ENCODE measurements around the gene WNT9B. TPM values are rescaled to one million over a fixed set of nuclear protein-coding genes. Genes with fewer than 3 reads are reported as not detected.

Gene WNT9B
- total RNA-seq, 2 experiments from 2014 or later, result not detected

DNA sequence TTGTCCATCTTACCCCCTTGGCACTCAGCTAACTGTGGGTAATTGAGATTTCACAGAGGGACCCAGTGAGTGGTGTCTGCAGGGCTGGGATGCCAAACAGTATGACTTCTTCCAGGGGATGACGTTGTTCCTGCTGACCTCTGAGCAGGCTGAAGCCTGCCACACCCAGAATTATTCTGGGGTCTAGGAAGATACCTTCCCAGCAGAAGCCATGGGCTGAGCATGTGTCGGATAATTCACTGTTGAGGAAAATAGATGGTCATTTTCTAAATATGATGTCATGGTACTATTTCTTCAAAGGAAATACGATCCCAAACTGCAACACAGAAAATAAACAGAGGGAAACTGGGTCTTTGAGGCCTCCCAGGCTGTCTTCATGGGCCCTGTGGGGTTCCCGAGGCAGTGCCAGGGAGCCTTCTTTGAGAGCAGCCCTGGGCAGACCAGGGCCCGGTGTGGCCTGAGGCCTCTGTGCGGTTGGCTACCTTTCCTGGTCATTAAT, 17.4 kb downstream of the WNT9B start:
- Histone ChIP-seq H3K27me3 (ENCODE audit: control insufficient read depth in 1 of 2, insufficient read depth in 2 of 2, low read length in 2 of 2) (peaks cover 3 to 6% of the 10 kb centered on the region in 2 experiments), H3K9me3 (ENCODE audit: control insufficient read depth in 1 of 2, insufficient read depth in 1 of 2, low read length in 2 of 2) (no peaks in the 10 kb centered on the region), H3K4me3 (ENCODE audit: low read length) (no peak overlapping the region), H3K36me3 (ENCODE audit: insufficient read depth, low read length) (no peaks in the 10 kb centered on the region), H3K27ac (ENCODE audit: low read depth in 1 of 2, low read length in 2 of 2) (no peak overlapping the region), H3K4me1 (ENCODE audit: insufficient read depth, low read length) (no peaks in the 10 kb centered on the region)
- Mint-ChIP-seq H3K27ac (no peak overlapping the region), H3K9me3 (no peaks in the 10 kb centered on the region), H3K4me3 (no peak overlapping the region), H3K27me3 (peaks cover 31% of the 10 kb centered on the region), H3K36me3 (ENCODE audit: low read depth) (no peaks in the 10 kb centered on the region), H3K4me1 (ENCODE audit: low read depth) (no peaks in the 10 kb centered on the region)
- ChIA-PET CTCF (no interaction called here), POLR2A (no interaction called here)
- TF ChIP-seq, protein P1, sequence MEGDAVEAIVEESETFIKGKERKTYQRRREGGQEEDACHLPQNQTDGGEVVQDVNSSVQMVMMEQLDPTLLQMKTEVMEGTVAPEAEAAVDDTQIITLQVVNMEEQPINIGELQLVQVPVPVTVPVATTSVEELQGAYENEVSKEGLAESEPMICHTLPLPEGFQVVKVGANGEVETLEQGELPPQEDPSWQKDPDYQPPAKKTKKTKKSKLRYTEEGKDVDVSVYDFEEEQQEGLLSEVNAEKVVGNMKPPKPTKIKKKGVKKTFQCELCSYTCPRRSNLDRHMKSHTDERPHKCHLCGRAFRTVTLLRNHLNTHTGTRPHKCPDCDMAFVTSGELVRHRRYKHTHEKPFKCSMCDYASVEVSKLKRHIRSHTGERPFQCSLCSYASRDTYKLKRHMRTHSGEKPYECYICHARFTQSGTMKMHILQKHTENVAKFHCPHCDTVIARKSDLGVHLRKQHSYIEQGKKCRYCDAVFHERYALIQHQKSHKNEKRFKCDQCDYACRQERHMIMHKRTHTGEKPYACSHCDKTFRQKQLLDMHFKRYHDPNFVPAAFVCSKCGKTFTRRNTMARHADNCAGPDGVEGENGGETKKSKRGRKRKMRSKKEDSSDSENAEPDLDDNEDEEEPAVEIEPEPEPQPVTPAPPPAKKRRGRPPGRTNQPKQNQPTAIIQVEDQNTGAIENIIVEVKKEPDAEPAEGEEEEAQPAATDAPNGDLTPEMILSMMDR (IDR thresholded peaks at IDR 0.05), result no peak
- intact Hi-C loops (cut with DNase I, micrococcal nuclease), result no loop called here
- DNase-seq, result no peak
- ATAC-seq (ENCODE audit: poor library complexity), result no peak

DNA sequence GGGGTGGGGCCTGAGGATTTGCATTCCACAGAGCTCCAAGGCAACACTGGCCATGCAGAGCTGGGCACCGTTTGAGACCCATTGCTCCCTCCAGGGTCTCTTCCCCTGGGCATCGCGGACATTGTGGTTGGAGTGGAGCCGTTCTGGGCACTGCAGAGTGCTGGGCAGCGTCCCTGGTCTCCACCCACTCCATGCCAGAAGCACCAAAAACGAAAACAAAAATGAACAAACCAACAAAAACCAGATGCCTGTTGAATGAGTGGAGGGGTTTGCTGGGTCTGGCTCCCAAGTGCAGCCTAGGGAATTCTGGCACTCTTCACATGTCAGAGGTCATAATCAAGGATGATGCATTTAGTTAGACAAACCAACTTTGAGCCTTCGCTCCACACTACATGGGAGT, 17.9 kb downstream of the WNT9B start:
- no peak overlapping the region for H3K27ac ChIP-seq (ENCODE audit: low read depth in 1 of 2, low read length in 2 of 2)
- no peaks in the 10 kb centered on the region for H3K9me3 Mint-ChIP-seq
- no peaks in the 10 kb centered on the region for H3K9me3 ChIP-seq (ENCODE audit: control insufficient read depth in 1 of 2, insufficient read depth in 1 of 2, low read length in 2 of 2)
- no peak overlapping the region for H3K4me3 Mint-ChIP-seq
- no peaks in the 10 kb centered on the region for H3K36me3 Mint-ChIP-seq (ENCODE audit: low read depth)
- ATAC-seq (ENCODE audit: poor library complexity), result no peak
- peaks cover 25% of the 10 kb centered on the region for H3K27me3 Mint-ChIP-seq
- H3K27ac Mint-ChIP-seq, result no peak overlapping the region
- ChIA-PET POLR2A (no interaction called here), CTCF (no interaction called here)
- intact Hi-C loops (cut with DNase I, micrococcal nuclease), result no loop called here
- TF ChIP-seq, protein P1 (IDR thresholded peaks at IDR 0.05), result no peak
- DNase-seq, result no peak
- H3K27me3 ChIP-seq (ENCODE audit: control insufficient read depth in 1 of 2, insufficient read depth in 2 of 2, low read length in 2 of 2), result peaks cover 3 to 6% of the 10 kb centered on the region in 2 experiments
- H3K4me1 Mint-ChIP-seq (ENCODE audit: low read depth), result no peaks in the 10 kb centered on the region
- no peaks in the 10 kb centered on the region for H3K36me3 ChIP-seq (ENCODE audit: insufficient read depth, low read length)
- no peaks in the 10 kb centered on the region for H3K4me1 ChIP-seq (ENCODE audit: insufficient read depth, low read length)
- H3K4me3 ChIP-seq (ENCODE audit: low read length), result no peak overlapping the region

DNA sequence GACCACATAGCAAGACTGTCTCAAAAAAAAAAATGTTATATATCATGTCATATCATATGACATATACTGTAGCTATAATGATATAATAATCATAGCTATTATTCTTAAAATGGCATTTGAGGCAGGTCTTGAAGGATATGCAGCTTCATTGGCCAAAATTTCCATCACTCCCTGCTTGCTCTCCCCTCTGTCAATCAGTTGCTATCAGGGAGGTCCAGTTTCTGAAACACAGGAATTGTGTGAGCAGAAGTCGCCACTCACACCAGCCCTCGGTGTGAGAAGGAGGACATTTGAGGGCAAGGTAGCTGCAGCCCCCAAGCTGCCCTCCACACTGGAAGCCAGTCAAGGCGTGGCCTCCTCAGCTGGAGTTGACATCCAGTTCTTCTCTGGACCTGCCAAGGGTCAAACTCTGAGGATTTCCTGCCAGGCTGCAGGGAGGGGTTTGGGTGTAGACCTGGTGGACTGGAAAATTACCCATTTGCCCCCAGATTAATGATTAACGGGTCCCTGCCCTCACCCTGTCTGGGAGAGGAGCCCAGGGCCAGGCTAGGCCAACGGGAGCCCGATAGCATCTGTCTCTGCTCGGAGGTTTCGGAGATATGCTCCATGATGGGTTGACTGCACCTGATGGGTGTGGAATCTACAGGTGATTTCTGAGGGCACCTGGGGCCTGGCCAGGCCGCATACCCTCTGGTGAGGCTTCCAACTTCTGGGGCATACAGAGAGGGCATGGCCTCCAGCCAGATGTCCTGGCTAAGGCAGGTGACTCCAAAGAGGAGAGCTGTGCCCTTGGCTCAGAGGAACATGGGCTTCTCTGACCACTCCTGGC, 18.8 kb downstream of the WNT9B start:
- peaks cover under 1 to 2% of the 10 kb centered on the region in 2 experiments for H3K27me3 ChIP-seq (ENCODE audit: control insufficient read depth in 1 of 2, insufficient read depth in 2 of 2, low read length in 2 of 2)
- intact Hi-C loops (cut with DNase I, micrococcal nuclease), result no loop called here
- no peak overlapping the region for H3K4me3 Mint-ChIP-seq
- no peaks in the 10 kb centered on the region for H3K4me1 ChIP-seq (ENCODE audit: insufficient read depth, low read length)
- ChIA-PET CTCF (no interaction called here), POLR2A (no interaction called here)
- no peaks in the 10 kb centered on the region for H3K4me1 Mint-ChIP-seq (ENCODE audit: low read depth)
- no peaks in the 10 kb centered on the region for H3K9me3 ChIP-seq (ENCODE audit: control insufficient read depth in 1 of 2, insufficient read depth in 1 of 2, low read length in 2 of 2)
- H3K4me3 ChIP-seq (ENCODE audit: low read length), result no peak overlapping the region
- TF ChIP-seq, protein P1 (IDR thresholded peaks at IDR 0.05), result no peak
- H3K27ac ChIP-seq (ENCODE audit: low read depth in 1 of 2, low read length in 2 of 2), result no peak overlapping the region
- DNase-seq (no peak), ATAC-seq (ENCODE audit: poor library complexity) (no peak)
- peaks cover 20% of the 10 kb centered on the region for H3K27me3 Mint-ChIP-seq
- H3K27ac Mint-ChIP-seq, result no peak overlapping the region
- H3K9me3 Mint-ChIP-seq, result no peaks in the 10 kb centered on the region
- H3K36me3 ChIP-seq (ENCODE audit: insufficient read depth, low read length), result no peaks in the 10 kb centered on the region
- H3K36me3 Mint-ChIP-seq (ENCODE audit: low read depth), result no peaks in the 10 kb centered on the region

All from CD4-positive, alpha-beta T cell (primary cell).